DOHH2 (cell line): ENCODE results near the gene BTBD6.

ENCODE experiments used
- H3F3A ChIP-seq: fragments of 200-600 bp; sonication (generic), shearing (Covaris generic); 2 replicates; pipeline ENCODE4 v1.6.0; 2016; ENCODE audit warnings: antibody characterized with exemption, mild to moderate bottlenecking; ENCODE audit not compliant: control insufficient read depth, insufficient read depth
- H3K27ac ChIP-seq: fragments of 200-600 bp; sonication (generic); 2 replicates; pipeline ENCODE4 v1.5.1; 2014; ENCODE audit warnings: low read depth, mild to moderate bottlenecking, low read length, moderate library complexity
- H3K27me3 ChIP-seq: fragments of 200-600 bp; sonication (generic); 2 replicates; pipeline ENCODE4 v1.6.1; 2014; ENCODE audit warnings: mild to moderate bottlenecking, low read length, mixed read lengths; ENCODE audit not compliant: control insufficient read depth
- H3K36me3 ChIP-seq: fragments of 200-600 bp; sonication (generic); 2 replicates; pipeline ENCODE4 v1.6.1; 2014; ENCODE audit warnings: mild to moderate bottlenecking, low read length, moderate library complexity, mixed read lengths; ENCODE audit not compliant: control insufficient read depth
- H3K4me1 ChIP-seq: fragments of 200-600 bp; sonication (generic); 2 replicates; pipeline ENCODE4 v1.6.1; 2014; ENCODE audit warnings: mild to moderate bottlenecking, low read length, mixed read lengths; ENCODE audit not compliant: control insufficient read depth
- H3K4me2 ChIP-seq: fragments of 200-600 bp; sonication (generic); 2 replicates; pipeline ENCODE4 v1.6.0; 2014; ENCODE audit warnings: mild to moderate bottlenecking, low read length, moderate library complexity
- H3K4me3 ChIP-seq: fragments of 200-600 bp; sonication (generic); 2 replicates; pipeline ENCODE4 v1.5.1; 2014; ENCODE audit warnings: mild to moderate bottlenecking, low read length, mixed read lengths
- H3K79me2 ChIP-seq: fragments of 200-600 bp; sonication (generic); 2 replicates; pipeline ENCODE4 v1.6.1; 2014; ENCODE audit warnings: mild to moderate bottlenecking, low read length, mixed read lengths; ENCODE audit not compliant: control insufficient read depth
- H3K9me2 ChIP-seq: fragments of 200-600 bp; sonication (generic); replicated peaks from 2 replicates; pipeline ENCODE4 v1.6.1; 2014; ENCODE audit warnings: mild to moderate bottlenecking, low read length, mixed read lengths; ENCODE audit not compliant: control insufficient read depth
- H3K9me3 ChIP-seq: fragments of 200-600 bp; sonication (generic); 2 replicates; pipeline ENCODE4 v1.6.1; 2014; ENCODE audit warnings: antibody characterized with exemption, low read length, mixed read lengths; ENCODE audit not compliant: control insufficient read depth, insufficient read depth
- H4K20me1 ChIP-seq: fragments of 200-600 bp; sonication (generic); 2 replicates; pipeline ENCODE4 v1.6.0; 2014; ENCODE audit warnings: low read depth, mild to moderate bottlenecking, antibody characterized with exemption, low read length, moderate library complexity; ENCODE audit not compliant: control insufficient read depth, insufficient read depth
- CTCF ChIP-seq: fragments of 200-600 bp; sonication (generic); IDR thresholded peaks from one replicate; pipeline ENCODE4 v1.5.1; 2014; ENCODE audit warnings: antibody characterized with exemption, mild to moderate bottlenecking, low read depth, low read length; ENCODE audit not compliant: poor library complexity, severe bottlenecking
- EZH2phosphoT487 ChIP-seq: fragments of 200-600 bp; sonication (generic); IDR thresholded peaks from 2 replicates; pipeline ENCODE4 v1.6.1; 2017; ENCODE audit warnings: borderline replicate concordance, mild to moderate bottlenecking, antibody characterized with exemption, low read length, moderate library complexity, mixed read lengths

Gene BTBD6

GRCh38 chr14:105203057-105203531 is 45.2 kb upstream of the BTBD6 start:
- peaks cover 32% of the 10 kb centered on the region for H3K27me3 ChIP-seq
- H3K79me2 ChIP-seq: no peaks in the 10 kb centered on the region
- TF ChIP-seq EZH2phosphoT487 (no peak), CTCF (peak; percentile 96)
- H3K4me1 ChIP-seq: no peaks in the 10 kb centered on the region
- H3K9me2 ChIP-seq: no peaks in the 10 kb centered on the region
- H4K20me1 ChIP-seq: no peaks in the 10 kb centered on the region; the same call in none of the 2 replicates
- no peak overlapping the region for H3K27ac ChIP-seq
- no peak overlapping the region for H3K4me3 ChIP-seq
- H3K4me2 ChIP-seq: no peak overlapping the region
- H3K36me3 ChIP-seq: no peaks in the 10 kb centered on the region
- H3K9me3 ChIP-seq: no peaks in the 10 kb centered on the region
- H3F3A ChIP-seq: no peaks in the 10 kb centered on the region

- Histone ChIP-seq H3K27ac (no peak overlapping the region), H3F3A (no peaks in the 10 kb centered on the region), H3K9me3 (no peaks in the 10 kb centered on the region), H3K4me2 (no peak overlapping the region), H3K4me3 (no peak overlapping the region), H3K36me3 (no peaks in the 10 kb centered on the region), H3K9me2 (no peaks in the 10 kb centered on the region), H3K27me3 (peaks cover 26% of the 10 kb centered on the region), H3K79me2 (no peaks in the 10 kb centered on the region), H3K4me1 (no peaks in the 10 kb centered on the region), H4K20me1 (no peaks in the 10 kb centered on the region; the same call in none of the 2 replicates)
- TF ChIP-seq EZH2phosphoT487: no peak
- no peak for TF ChIP-seq CTCF
These were observed 44.6 kb upstream of the BTBD6 start for GRCh38 chr14:105203701-105204100.

GRCh38 chr14:105204206-105204930 is 44.0 kb upstream of the BTBD6 start:
- H3K9me3 ChIP-seq: no peaks in the 10 kb centered on the region
- H3K36me3 ChIP-seq: no peaks in the 10 kb centered on the region
- no peaks in the 10 kb centered on the region for H3K79me2 ChIP-seq
- H4K20me1 ChIP-seq: no peaks in the 10 kb centered on the region; the same call in none of the 2 replicates
- H3K27ac ChIP-seq: no peak overlapping the region
- no peak overlapping the region for H3K4me2 ChIP-seq
- H3K27me3 ChIP-seq: peaks cover 21% of the 10 kb centered on the region
- no peaks in the 10 kb centered on the region for H3F3A ChIP-seq
- H3K4me3 ChIP-seq: no peak overlapping the region
- H3K4me1 ChIP-seq: no peaks in the 10 kb centered on the region
- TF ChIP-seq CTCF (no peak), EZH2phosphoT487 (no peak)
- no peaks in the 10 kb centered on the region for H3K9me2 ChIP-seq
